ENCODE measurements around the gene INCA1. TPM values are rescaled to one million over a fixed set of nuclear protein-coding genes. Genes with fewer than 3 reads are reported as not detected.

The INCA1 gene
- polyA plus RNA-seq, 1 of the 3 experiments (the other 2 are of a cell fraction), result 1.2 TPM

GRCh38 chr17:4972322-4972721, 25.0 kb downstream of the INCA1 start:
- WGBS (ENCODE audit: low lambda C conversion rate), result 96% methylated on average over 9 of the region's 12 CpGs
- Histone ChIP-seq H3K4me3 (ENCODE audit: low read depth in 2 of 2, low read length in 1 of 2) (no peak overlapping the region), H3F3A (replicated peaks; ENCODE audit: insufficient read depth) (peaks cover 7% of the 10 kb centered on the region), H3K79me2 (ENCODE audit: insufficient read depth) (peaks cover 22% of the 10 kb centered on the region), H3K4me1 (ENCODE audit: control insufficient read depth in 1 of 2, insufficient read depth in 2 of 2, low read depth in 1 of 2, low read length in 1 of 2) (peaks cover 9 to 14% of the 10 kb centered on the region in 2 experiments; a peak in 2 of 4 replicates), H3K27me3 (ENCODE audit: insufficient read depth) (no peaks in the 10 kb centered on the region), H3K27ac (ENCODE audit: low read depth in 2 of 2, low read length in 1 of 2) (no peak overlapping the region), H3K9me3 (no peaks in the 10 kb centered on the region), H4K20me1 (ENCODE audit: insufficient read depth) (no peaks in the 10 kb centered on the region), H2AFZ (ENCODE audit: low read depth) (no peak overlapping the region), H3K4me2 (no peak overlapping the region), H3K9ac (no peak overlapping the region), H3K36me3 (replicated peaks in 1 of 2; ENCODE audit: control insufficient read depth in 1 of 2, insufficient read depth in 2 of 2, low read length in 1 of 2) (peaks cover 15 to 31% of the 10 kb centered on the region in 2 experiments), H3K9me2 (no peaks in the 10 kb centered on the region)
- no peak for DNase-seq
- ChIA-PET POLR2A (interaction anchor here (1.1 kb wide), 1 partner anchor 9 kb away, joined by 3 read pairs; no protein-coding TSS in a partner anchor), CTCF (interaction anchor here (1.1 to 6.6 kb wide), 5 partner anchors 8 to 90 kb away, joined by 3 to 52 read pairs (median 11); partner anchors contain the start of genes CAMTA2, CHRNE and KIF1C)
- no peak for TF ChIP-seq GATA2 (CRISPR knock-in tag; IDR thresholded peaks at IDR 0.05)
- TF ChIP-seq POLR2AphosphoS5 (IDR thresholded peaks at IDR 0.05; ENCODE audit: low read depth, low read length), result no peak
- TF ChIP-seq YY1 (IDR thresholded peaks at IDR 0.05; ENCODE audit: low read depth), result no peak
- TF ChIP-seq MAX (IDR thresholded peaks at IDR 0.05; ENCODE audit: low read depth), result no peak
- no peak for TF ChIP-seq RFX5 (IDR thresholded peaks at IDR 0.05; ENCODE audit: low read length)
- no peak for TF ChIP-seq RCOR1 (IDR thresholded peaks at IDR 0.05; ENCODE audit: low read length)
- no peak for TF ChIP-seq RXRA (IDR thresholded peaks at IDR 0.05; ENCODE audit: borderline replicate concordance, low read depth)
- no peak for TF ChIP-seq TAF1 (IDR thresholded peaks at IDR 0.05; ENCODE audit: borderline replicate concordance, low read depth, low read length)
- no peak for TF ChIP-seq JUND (IDR thresholded peaks at IDR 0.05)
- no peak for TF ChIP-seq REST (IDR thresholded peaks at IDR 0.05; ENCODE audit: low read depth, low read length)
- TF ChIP-seq FOXJ3 (CRISPR knock-in tag; IDR thresholded peaks at IDR 0.05), result no peak
- no peak for TF ChIP-seq FOSL2 (IDR thresholded peaks at IDR 0.05; ENCODE audit: borderline replicate concordance, low read depth)
- TF ChIP-seq NFIC (IDR thresholded peaks at IDR 0.05; ENCODE audit: borderline replicate concordance), result no peak
- TF ChIP-seq GABPA (IDR thresholded peaks at IDR 0.05; ENCODE audit: low read depth), result no peak
- TF ChIP-seq CTCF (IDR thresholded peaks at IDR 0.05), result no peak
- TF ChIP-seq IRF3 (IDR thresholded peaks at IDR 0.05; ENCODE audit: low read depth, low read length), result no peak
- TF ChIP-seq CHD2 (IDR thresholded peaks at IDR 0.05; ENCODE audit: low read length, partially characterized antibody), result no peak
- TF ChIP-seq TCF12 (IDR thresholded peaks at IDR 0.05), result no peak
- no peak for TF ChIP-seq ZBTB33 (IDR thresholded peaks at IDR 0.05; ENCODE audit: borderline replicate concordance, low read depth)
